Measurements from ENCODE around the gene GADD45B.

GADD45B gene

DNA sequence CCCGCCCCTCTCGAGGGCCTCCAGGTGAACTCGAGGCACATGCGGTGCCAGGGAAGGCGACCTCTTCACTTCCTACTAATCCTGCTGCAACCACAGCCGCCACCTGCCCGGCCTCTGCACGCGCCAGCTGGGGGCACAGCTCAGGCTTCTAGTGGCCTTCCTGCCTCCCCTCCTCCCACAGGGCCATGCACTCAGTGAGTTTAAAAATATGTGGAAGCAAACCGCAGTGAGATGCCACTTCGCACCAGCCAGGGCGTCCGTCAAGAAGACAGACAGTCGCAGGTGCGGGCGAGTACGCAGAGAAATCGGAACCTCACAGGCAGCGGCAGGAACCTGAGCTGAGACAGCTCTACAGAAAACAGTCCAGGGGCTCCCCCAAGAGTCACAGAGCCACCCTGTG is 29.5 kb upstream of the GADD45B start:
- H3K4me3 ChIP-seq (ENCODE audit: low read depth, low read length) = no peak overlapping the region
- TF ChIP-seq MAX (IDR thresholded peaks at IDR 0.05; ENCODE audit: low read depth, low read length) (no peak), POLR2A (IDR thresholded peaks at IDR 0.05; ENCODE audit: extremely low read depth, insufficient read length) (no peak), MYC (IDR thresholded peaks at IDR 0.05; ENCODE audit: low read depth, low read length) (no peak)
- TF ChIP-seq, protein P1, sequence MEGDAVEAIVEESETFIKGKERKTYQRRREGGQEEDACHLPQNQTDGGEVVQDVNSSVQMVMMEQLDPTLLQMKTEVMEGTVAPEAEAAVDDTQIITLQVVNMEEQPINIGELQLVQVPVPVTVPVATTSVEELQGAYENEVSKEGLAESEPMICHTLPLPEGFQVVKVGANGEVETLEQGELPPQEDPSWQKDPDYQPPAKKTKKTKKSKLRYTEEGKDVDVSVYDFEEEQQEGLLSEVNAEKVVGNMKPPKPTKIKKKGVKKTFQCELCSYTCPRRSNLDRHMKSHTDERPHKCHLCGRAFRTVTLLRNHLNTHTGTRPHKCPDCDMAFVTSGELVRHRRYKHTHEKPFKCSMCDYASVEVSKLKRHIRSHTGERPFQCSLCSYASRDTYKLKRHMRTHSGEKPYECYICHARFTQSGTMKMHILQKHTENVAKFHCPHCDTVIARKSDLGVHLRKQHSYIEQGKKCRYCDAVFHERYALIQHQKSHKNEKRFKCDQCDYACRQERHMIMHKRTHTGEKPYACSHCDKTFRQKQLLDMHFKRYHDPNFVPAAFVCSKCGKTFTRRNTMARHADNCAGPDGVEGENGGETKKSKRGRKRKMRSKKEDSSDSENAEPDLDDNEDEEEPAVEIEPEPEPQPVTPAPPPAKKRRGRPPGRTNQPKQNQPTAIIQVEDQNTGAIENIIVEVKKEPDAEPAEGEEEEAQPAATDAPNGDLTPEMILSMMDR (IDR thresholded peaks at IDR 0.05; ENCODE audit: low read depth, low read length) = no peak
- DNase-seq (ENCODE audit: low read depth) = no peak

DNA sequence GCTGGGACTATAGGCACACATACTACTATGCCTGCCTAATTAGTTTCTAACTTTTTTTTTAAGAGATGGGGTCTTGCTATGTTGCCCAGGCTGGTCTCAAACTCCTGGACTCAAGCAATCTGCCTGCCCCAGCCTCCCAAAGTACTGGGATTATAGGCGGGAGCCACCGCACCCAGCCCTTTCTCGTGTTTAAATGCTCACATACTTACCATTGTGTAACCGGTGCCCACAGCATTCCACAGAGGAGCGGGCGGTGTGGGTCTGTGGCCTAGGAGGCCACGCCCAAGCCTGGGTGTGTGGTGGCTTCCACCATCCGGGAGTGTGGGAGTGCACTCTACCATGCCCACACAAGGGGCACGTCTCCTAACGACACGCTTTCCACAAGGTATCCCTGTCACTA is 26.9 kb upstream of the GADD45B start:
- no peak for DNase-seq (ENCODE audit: low read depth)
- no peak overlapping the region for H3K4me3 ChIP-seq (ENCODE audit: low read depth, low read length)
- no peak for TF ChIP-seq MAX (IDR thresholded peaks at IDR 0.05; ENCODE audit: low read depth, low read length)
- TF ChIP-seq POLR2A (IDR thresholded peaks at IDR 0.05; ENCODE audit: extremely low read depth, insufficient read length) = no peak
- TF ChIP-seq, protein P1 (IDR thresholded peaks at IDR 0.05; ENCODE audit: low read depth, low read length) = no peak
- TF ChIP-seq MYC (IDR thresholded peaks at IDR 0.05; ENCODE audit: low read depth, low read length) = no peak

DNA sequence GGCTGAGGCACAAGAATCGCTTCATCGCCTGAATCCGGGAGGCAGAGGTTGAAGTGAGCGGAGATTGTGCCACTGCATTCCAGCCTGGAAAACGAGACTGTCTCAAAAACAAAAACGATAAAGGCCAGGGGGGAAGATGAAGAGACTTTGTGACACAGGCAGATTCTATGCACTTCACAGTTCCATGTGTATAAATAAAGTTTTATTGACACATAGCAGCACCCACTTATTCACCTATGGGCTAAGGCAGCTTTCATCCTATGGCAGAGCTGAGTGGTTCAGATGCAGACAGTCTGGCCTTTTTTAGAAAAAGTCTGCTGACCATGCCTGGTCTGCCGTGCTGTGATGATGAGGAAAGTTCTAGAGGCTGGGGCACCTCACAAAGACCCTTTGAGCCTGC is 24.8 kb upstream of the GADD45B start:
- TF ChIP-seq MAX (IDR thresholded peaks at IDR 0.05; ENCODE audit: low read depth, low read length) (no peak), MYC (IDR thresholded peaks at IDR 0.05; ENCODE audit: low read depth, low read length) (no peak), POLR2A (IDR thresholded peaks at IDR 0.05; ENCODE audit: extremely low read depth, insufficient read length) (no peak)
- TF ChIP-seq, protein P1 (IDR thresholded peaks at IDR 0.05; ENCODE audit: low read depth, low read length) = no peak
- H3K4me3 ChIP-seq (ENCODE audit: low read depth, low read length) = no peak overlapping the region
- no peak for DNase-seq (ENCODE audit: low read depth)

DNA sequence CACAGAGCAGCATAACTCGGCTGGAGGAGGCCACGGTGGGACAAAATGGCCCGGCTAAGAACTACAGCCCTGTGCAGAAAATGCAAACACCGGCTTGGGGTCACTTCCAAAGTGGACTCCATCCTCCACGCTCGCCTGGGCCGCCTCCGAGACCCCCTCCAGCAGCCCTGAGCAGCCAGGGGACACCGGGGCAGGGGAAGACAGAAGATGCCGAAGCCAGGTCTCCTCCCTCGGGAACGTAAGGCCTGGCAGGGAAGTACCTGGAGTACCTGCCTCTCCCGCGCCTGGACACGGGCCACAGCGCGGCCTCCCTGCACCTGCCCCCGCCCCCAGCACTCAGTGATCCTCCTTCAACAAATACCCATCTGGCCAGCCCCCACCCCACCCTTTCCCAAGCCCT is 24.2 kb upstream of the GADD45B start:
- TF ChIP-seq MYC (IDR thresholded peaks at IDR 0.05; ENCODE audit: low read depth, low read length) = no peak
- no peak for TF ChIP-seq POLR2A (IDR thresholded peaks at IDR 0.05; ENCODE audit: extremely low read depth, insufficient read length)
- TF ChIP-seq, protein P1 (IDR thresholded peaks at IDR 0.05; ENCODE audit: low read depth, low read length) = no peak
- no peak for TF ChIP-seq MAX (IDR thresholded peaks at IDR 0.05; ENCODE audit: low read depth, low read length)
- DNase-seq (ENCODE audit: low read depth) = no peak
- H3K4me3 ChIP-seq (ENCODE audit: low read depth, low read length) = no peak overlapping the region

- no peak for DNase-seq (ENCODE audit: low read depth)
- no peak overlapping the region for H3K4me3 ChIP-seq (ENCODE audit: low read depth, low read length)
- TF ChIP-seq MAX (IDR thresholded peaks at IDR 0.05; ENCODE audit: low read depth, low read length) (no peak), POLR2A (IDR thresholded peaks at IDR 0.05; ENCODE audit: extremely low read depth, insufficient read length) (no peak), MYC (IDR thresholded peaks at IDR 0.05; ENCODE audit: low read depth, low read length) (no peak)
- TF ChIP-seq, protein P1 (IDR thresholded peaks at IDR 0.05; ENCODE audit: low read depth, low read length) = no peak
Observed at GRCh38 chr19:2453431-2454025, 22.4 kb upstream of the GADD45B start.
